ENCODE results near the gene MTG2.

DNA sequence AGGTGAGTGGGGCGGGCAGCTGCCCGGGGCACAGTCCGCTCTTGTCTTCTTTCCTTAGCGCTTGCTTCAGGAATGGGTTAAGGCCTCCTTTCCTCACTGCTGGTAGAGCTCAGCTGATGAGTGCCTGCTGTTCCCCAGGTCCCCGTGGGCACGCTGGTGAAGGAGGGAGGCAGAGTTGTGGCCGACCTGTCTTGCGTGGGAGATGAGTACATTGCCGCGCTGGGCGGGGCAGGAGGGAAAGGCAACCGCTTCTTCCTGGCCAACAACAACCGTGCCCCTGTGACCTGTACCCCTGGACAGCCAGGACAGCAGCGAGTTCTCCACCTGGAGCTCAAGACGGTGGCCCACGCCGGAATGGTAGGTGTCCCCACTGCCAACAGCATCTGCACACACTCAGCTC lies 15.7 kb downstream of the MTG2 start:
- TF ChIP-seq CTCF (conservative IDR thresholded peaks at IDR 0.05; ENCODE audit: low read depth in 2 of 2) (no peak), EZH2 (IDR thresholded peaks at IDR 0.05; ENCODE audit: low read depth, unreplicated experiment) (no peak), POLR2AphosphoS5 (IDR thresholded peaks at IDR 0.05; ENCODE audit: low read depth) (no peak), CREB1 (CRISPR knock-in tag; IDR thresholded peaks at IDR 0.05; ENCODE audit: low read depth) (no peak), REST (IDR thresholded peaks at IDR 0.05; ENCODE audit: unreplicated experiment) (no peak), ZNF331 (CRISPR knock-in tag; IDR thresholded peaks at IDR 0.05; ENCODE audit: low read depth) (no peak), EZH2phosphoT487 (IDR thresholded peaks at IDR 0.05; ENCODE audit: unreplicated experiment) (no peak), ZNF114 (CRISPR knock-in tag; IDR thresholded peaks at IDR 0.05) (no peak), STAT1 (IDR thresholded peaks at IDR 0.05; ENCODE audit: unreplicated experiment) (no peak), JUNB (IDR thresholded peaks at IDR 0.05; ENCODE audit: unreplicated experiment) (no peak)
- TF ChIP-seq, protein P1, sequence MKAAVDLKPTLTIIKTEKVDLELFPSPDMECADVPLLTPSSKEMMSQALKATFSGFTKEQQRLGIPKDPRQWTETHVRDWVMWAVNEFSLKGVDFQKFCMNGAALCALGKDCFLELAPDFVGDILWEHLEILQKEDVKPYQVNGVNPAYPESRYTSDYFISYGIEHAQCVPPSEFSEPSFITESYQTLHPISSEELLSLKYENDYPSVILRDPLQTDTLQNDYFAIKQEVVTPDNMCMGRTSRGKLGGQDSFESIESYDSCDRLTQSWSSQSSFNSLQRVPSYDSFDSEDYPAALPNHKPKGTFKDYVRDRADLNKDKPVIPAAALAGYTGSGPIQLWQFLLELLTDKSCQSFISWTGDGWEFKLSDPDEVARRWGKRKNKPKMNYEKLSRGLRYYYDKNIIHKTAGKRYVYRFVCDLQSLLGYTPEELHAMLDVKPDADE (IDR thresholded peaks at IDR 0.05): no peak
- TF ChIP-seq, protein P2, sequence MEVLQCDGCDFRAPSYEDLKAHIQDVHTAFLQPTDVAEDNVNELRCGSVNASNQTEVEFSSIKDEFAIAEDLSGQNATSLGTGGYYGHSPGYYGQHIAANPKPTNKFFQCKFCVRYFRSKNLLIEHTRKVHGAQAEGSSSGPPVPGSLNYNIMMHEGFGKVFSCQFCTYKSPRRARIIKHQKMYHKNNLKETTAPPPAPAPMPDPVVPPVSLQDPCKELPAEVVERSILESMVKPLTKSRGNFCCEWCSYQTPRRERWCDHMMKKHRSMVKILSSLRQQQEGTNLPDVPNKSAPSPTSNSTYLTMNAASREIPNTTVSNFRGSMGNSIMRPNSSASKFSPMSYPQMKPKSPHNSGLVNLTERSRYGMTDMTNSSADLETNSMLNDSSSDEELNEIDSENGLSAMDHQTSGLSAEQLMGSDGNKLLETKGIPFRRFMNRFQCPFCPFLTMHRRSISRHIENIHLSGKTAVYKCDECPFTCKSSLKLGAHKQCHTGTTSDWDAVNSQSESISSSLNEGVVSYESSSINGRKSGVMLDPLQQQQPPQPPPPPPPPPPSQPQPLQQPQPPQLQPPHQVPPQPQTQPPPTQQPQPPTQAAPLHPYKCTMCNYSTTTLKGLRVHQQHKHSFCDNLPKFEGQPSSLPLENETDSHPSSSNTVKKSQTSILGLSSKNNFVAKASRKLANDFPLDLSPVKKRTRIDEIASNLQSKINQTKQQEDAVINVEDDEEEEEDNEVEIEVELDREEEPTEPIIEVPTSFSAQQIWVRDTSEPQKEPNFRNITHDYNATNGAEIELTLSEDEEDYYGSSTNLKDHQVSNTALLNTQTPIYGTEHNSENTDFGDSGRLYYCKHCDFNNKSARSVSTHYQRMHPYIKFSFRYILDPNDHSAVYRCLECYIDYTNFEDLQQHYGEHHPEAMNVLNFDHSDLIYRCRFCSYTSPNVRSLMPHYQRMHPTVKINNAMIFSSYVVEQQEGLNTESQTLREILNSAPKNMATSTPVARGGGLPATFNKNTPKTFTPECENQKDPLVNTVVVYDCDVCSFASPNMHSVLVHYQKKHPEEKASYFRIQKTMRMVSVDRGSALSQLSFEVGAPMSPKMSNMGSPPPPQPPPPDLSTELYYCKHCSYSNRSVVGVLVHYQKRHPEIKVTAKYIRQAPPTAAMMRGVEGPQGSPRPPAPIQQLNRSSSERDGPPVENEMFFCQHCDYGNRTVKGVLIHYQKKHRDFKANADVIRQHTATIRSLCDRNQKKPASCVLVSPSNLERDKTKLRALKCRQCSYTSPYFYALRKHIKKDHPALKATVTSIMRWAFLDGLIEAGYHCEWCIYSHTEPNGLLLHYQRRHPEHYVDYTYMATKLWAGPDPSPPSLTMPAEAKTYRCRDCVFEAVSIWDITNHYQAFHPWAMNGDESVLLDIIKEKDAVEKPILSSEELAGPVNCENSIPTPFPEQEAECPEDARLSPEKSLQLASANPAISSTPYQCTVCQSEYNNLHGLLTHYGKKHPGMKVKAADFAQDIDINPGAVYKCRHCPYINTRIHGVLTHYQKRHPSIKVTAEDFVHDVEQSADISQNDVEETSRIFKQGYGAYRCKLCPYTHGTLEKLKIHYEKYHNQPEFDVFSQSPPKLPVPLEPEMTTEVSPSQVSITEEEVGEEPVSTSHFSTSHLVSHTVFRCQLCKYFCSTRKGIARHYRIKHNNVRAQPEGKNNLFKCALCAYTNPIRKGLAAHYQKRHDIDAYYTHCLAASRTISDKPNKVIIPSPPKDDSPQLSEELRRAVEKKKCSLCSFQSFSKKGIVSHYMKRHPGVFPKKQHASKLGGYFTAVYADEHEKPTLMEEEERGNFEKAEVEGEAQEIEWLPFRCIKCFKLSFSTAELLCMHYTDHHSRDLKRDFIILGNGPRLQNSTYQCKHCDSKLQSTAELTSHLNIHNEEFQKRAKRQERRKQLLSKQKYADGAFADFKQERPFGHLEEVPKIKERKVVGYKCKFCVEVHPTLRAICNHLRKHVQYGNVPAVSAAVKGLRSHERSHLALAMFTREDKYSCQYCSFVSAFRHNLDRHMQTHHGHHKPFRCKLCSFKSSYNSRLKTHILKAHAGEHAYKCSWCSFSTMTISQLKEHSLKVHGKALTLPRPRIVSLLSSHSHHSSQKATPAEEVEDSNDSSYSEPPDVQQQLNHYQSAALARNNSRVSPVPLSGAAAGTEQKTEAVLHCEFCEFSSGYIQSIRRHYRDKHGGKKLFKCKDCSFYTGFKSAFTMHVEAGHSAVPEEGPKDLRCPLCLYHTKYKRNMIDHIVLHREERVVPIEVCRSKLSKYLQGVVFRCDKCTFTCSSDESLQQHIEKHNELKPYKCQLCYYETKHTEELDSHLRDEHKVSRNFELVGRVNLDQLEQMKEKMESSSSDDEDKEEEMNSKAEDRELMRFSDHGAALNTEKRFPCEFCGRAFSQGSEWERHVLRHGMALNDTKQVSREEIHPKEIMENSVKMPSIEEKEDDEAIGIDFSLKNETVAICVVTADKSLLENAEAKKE (CRISPR knock-in tag; IDR thresholded peaks at IDR 0.05): no peak

Measured in GM23338 (cell line).